HG03575 (cell line): Measurements from ENCODE around the gene KLHL25.

ENCODE experiments used
- ATAC-seq: cut with Tn5 transposase; IDR thresholded peaks from one replicate; pipeline ENCODE4 v1.9.1; 2021; ENCODE audit not compliant: unreplicated experiment, insufficient number of reproducible peaks, low FRiP score; ENCODE audit errors: extremely low read depth

The KLHL25 gene

GRCh38 chr15:85730001-85730820, 64.5 kb downstream of the KLHL25 start:
- no peak for ATAC-seq

- ATAC-seq: no peak
Observed at GRCh38 chr15:85727068-85727467, 67.7 kb downstream of the KLHL25 start.

GRCh38 chr15:85726454-85726853, 68.3 kb downstream of the KLHL25 start:
- ATAC-seq: no peak

- ATAC-seq: no peak
Observed at GRCh38 chr15:85725564-85725963, 69.2 kb downstream of the KLHL25 start.

GRCh38 chr15:85725019-85725418, 69.7 kb downstream of the KLHL25 start:
- no peak for ATAC-seq

GRCh38 chr15:85723960-85724945, 70.5 kb downstream of the KLHL25 start:
- no peak for ATAC-seq

- ATAC-seq: no peak
Observed at GRCh38 chr15:85722374-85723152, 72.2 kb downstream of the KLHL25 start.

- no peak for ATAC-seq
Observed at GRCh38 chr15:85718981-85719380, 75.7 kb downstream of the KLHL25 start.

GRCh38 chr15:85718271-85718971, 76.3 kb downstream of the KLHL25 start:
- no peak for ATAC-seq

- ATAC-seq: no peak
Observed at GRCh38 chr15:85717212-85717611, 77.5 kb downstream of the KLHL25 start.

- no peak for ATAC-seq
Observed at GRCh38 chr15:85716261-85716660, 78.5 kb downstream of the KLHL25 start.

- ATAC-seq: no peak
Observed at GRCh38 chr15:85711580-85712192, 83.0 kb downstream of the KLHL25 start.

- ATAC-seq: no peak
Observed at GRCh38 chr15:85710340-85710842, 84.3 kb downstream of the KLHL25 start.
